Panc1 (cell line): ENCODE data around the gene ARHGEF17. TPM values are rescaled to one million over a fixed set of nuclear protein-coding genes. Genes with fewer than 3 reads are reported as not detected.

Source experiments
- ATAC-seq: fragments of 200-7000 bp; cut with Tn5 transposase; 2 replicates; pipeline ENCODE4 v1.9.1; 2020; ENCODE audit warnings: mild to moderate bottlenecking, moderate library complexity
- BruUV-seq: library from RNA; stranded (reverse); fragments of 400-500 nt; replicated peaks from 2 replicates; lab custom pipeline; 2021; lab: Mats Ljungman, UMichigan
- CTCF ChIA-PET: fragments of 300-600 bp; sonication (Branson Sonifier 250); formaldehyde crosslinking; loops from one replicate; lab custom pipeline; 2022; ENCODE audit warnings: antibody characterized with exemption; lab: Charles Lee
- POLR2A ChIA-PET: fragments of 300-600 bp; sonication (Branson Sonifier 250); formaldehyde crosslinking; loops from one replicate; lab custom pipeline; 2022; ENCODE audit warnings: antibody characterized with exemption; lab: Charles Lee
- DNase-seq: peaks from one replicate; pipeline ENCODE4 v3.0.0-alpha.2; 2010; ENCODE audit warnings: low read depth, low spot score
- H3K27ac ChIP-seq: 2 replicates; pipeline ENCODE4 v1.5.1; 2011; ENCODE audit warnings: mild to moderate bottlenecking, low read length, inconsistent platforms
- H3K27me3 ChIP-seq: fragments of 200-500 bp; sonication (Bioruptor generic); 2 replicates; pipeline ENCODE4 v1.6.0; 2014; ENCODE audit warnings: low read length, inconsistent platforms; ENCODE audit not compliant: control insufficient read depth, insufficient read depth
- H3K36me3 ChIP-seq: fragments of 200-500 bp; sonication (Bioruptor generic); 2 replicates; pipeline ENCODE4 v1.5.1; 2014; ENCODE audit warnings: inconsistent platforms, mild to moderate bottlenecking, low read length, moderate library complexity; ENCODE audit not compliant: control insufficient read depth, insufficient read depth
- H3K4me1 ChIP-seq: 2 replicates; pipeline ENCODE4 v1.5.1; 2011; ENCODE audit warnings: inconsistent platforms, mild to moderate bottlenecking, low read length, moderate library complexity; ENCODE audit not compliant: control insufficient read depth, insufficient read depth
- H3K4me3 ChIP-seq, 2 experiments: 2 replicates each; pipeline ENCODE4 v1.5.1; 2011 to 2012; ENCODE audit warnings: low read depth in 2 of 2, low read length in 2 of 2, mild to moderate bottlenecking in 2 of 2, inconsistent platforms in 1 of 2, moderate library complexity in 1 of 2
- H3K9me3 ChIP-seq: fragments of 200-500 bp; sonication (Bioruptor generic); 2 replicates; pipeline ENCODE4 v1.5.1; 2014; ENCODE audit warnings: low read depth, mild to moderate bottlenecking, inconsistent platforms, low read length, moderate library complexity; ENCODE audit not compliant: control insufficient read depth, insufficient read depth
- CTCF ChIP-seq: fragments of 450-650 bp; IDR thresholded peaks from 2 replicates; pipeline ENCODE4 v1.5.1; 2017; ENCODE audit warnings: mild to moderate bottlenecking
- POLR2AphosphoS5 ChIP-seq: IDR thresholded peaks from 2 replicates; pipeline ENCODE4 v1.6.1; 2012; ENCODE audit warnings: mild to moderate bottlenecking, low read depth, low read length, moderate library complexity
- SIN3A ChIP-seq: IDR thresholded peaks from 2 replicates; pipeline ENCODE4 v1.6.1; 2012; ENCODE audit warnings: low read depth, mild to moderate bottlenecking, low read length, moderate library complexity, borderline replicate concordance; ENCODE audit not compliant: insufficient read depth
- TCF7L2 ChIP-seq: IDR thresholded peaks from 2 replicates; pipeline ENCODE4 v1.6.1; 2011; ENCODE audit warnings: mild to moderate bottlenecking, low read depth, low read length, inconsistent platforms
- in situ Hi-C: cut with HindIII; loops from 2 replicates; pipeline ENCODE4 v1.10.0; 2016; ENCODE audit warnings: low sequenced_read_pairs, low pct_unique_long_range_greater_than_20kb
- intact Hi-C: fragments of 100-400 bp; cut with micrococcal nuclease; formaldehyde crosslinking; loops from one replicate; pipeline ENCODE4 v1.10.0; 2022; ENCODE audit not compliant: unreplicated experiment
- total RNA-seq: library from RNA; stranded (reverse); gene quantifications from one replicate; pipeline ENCODE4 v1.2.1, GENCODE V29; 2021; ENCODE audit not compliant: unreplicated experiment
- TF ChIP-seq, protein P1 (sequence below), 2 experiments: IDR thresholded peaks; 2 replicates each; pipeline ENCODE4 v1.6.1; 2011 to 2012; ENCODE audit warnings: low read depth in 2 of 2, control low read depth in 1 of 2, low read length in 1 of 2, mild to moderate bottlenecking in 1 of 2, moderate library complexity in 1 of 2; ENCODE audit not compliant: insufficient read depth in 1 of 2

The ARHGEF17 gene
- total RNA-seq, 1 experiment from 2014 or later: 43.2 TPM

GRCh38 chr11:73293356-73293936 is 14.6 kb upstream of the ARHGEF17 start:
- POLR2A ChIA-PET: interaction anchor here (0.7 kb wide), 1 partner anchor 7 kb away, joined by 3 read pairs; no protein-coding TSS in a partner anchor
- in situ Hi-C loops: no loop called here
- DNase-seq (no peak), ATAC-seq (no peak)
- Histone ChIP-seq H3K4me1 (peaks cover 12% of the 10 kb centered on the region), H3K4me3 (no peak overlapping the region), H3K27ac (no peak overlapping the region), H3K36me3 (no peaks in the 10 kb centered on the region), H3K27me3 (no peaks in the 10 kb centered on the region), H3K9me3 (no peaks in the 10 kb centered on the region)
- CTCF ChIA-PET: no interaction called here
- intact Hi-C loops: no loop called here
- no TSS peak for BruUV-seq
- TF ChIP-seq CTCF: no peak
- no peak for TF ChIP-seq SIN3A
- no peak for TF ChIP-seq POLR2AphosphoS5
- TF ChIP-seq, protein P1, sequence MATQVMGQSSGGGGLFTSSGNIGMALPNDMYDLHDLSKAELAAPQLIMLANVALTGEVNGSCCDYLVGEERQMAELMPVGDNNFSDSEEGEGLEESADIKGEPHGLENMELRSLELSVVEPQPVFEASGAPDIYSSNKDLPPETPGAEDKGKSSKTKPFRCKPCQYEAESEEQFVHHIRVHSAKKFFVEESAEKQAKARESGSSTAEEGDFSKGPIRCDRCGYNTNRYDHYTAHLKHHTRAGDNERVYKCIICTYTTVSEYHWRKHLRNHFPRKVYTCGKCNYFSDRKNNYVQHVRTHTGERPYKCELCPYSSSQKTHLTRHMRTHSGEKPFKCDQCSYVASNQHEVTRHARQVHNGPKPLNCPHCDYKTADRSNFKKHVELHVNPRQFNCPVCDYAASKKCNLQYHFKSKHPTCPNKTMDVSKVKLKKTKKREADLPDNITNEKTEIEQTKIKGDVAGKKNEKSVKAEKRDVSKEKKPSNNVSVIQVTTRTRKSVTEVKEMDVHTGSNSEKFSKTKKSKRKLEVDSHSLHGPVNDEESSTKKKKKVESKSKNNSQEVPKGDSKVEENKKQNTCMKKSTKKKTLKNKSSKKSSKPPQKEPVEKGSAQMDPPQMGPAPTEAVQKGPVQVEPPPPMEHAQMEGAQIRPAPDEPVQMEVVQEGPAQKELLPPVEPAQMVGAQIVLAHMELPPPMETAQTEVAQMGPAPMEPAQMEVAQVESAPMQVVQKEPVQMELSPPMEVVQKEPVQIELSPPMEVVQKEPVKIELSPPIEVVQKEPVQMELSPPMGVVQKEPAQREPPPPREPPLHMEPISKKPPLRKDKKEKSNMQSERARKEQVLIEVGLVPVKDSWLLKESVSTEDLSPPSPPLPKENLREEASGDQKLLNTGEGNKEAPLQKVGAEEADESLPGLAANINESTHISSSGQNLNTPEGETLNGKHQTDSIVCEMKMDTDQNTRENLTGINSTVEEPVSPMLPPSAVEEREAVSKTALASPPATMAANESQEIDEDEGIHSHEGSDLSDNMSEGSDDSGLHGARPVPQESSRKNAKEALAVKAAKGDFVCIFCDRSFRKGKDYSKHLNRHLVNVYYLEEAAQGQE (IDR thresholded peaks at IDR 0.05; ENCODE audit: insufficient read depth in 1 of 2, low read depth in 2 of 2, low read length in 1 of 2): no peak
- TF ChIP-seq TCF7L2: no peak

DNA sequence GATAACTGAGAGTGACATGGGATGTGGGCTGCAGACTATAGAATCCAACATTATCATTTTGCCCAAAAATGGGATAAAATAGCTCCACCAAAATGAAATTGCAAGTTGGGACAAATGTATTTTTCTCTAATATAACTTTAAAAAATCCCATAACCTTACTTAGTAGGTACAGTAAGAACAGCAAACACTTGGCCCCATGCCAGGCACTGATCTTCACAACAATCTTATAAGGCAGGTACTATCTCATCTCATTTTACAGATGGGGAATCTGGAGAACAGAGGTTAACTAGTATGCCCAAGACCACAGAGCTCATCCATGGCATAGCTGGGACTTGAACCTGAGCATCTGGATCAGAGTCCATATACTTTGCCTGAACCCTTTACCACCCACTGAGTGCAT is 13.5 kb upstream of the ARHGEF17 start:
- ATAC-seq: no peak
- POLR2A ChIA-PET: no interaction called here
- no TSS peak for BruUV-seq

More for the DNA sequence above, 13.5 kb upstream of the ARHGEF17 start:
- Histone ChIP-seq H3K4me3 (no peak overlapping the region), H3K9me3 (no peaks in the 10 kb centered on the region), H3K4me1 (peaks cover 1% of the 10 kb centered on the region; the same call in 1 of the 2 replicates), H3K27ac (no peak overlapping the region), H3K27me3 (no peaks in the 10 kb centered on the region), H3K36me3 (no peaks in the 10 kb centered on the region)
- DNase-seq: no peak
- TF ChIP-seq TCF7L2 (no peak), CTCF (no peak), POLR2AphosphoS5 (no peak), SIN3A (no peak)
- TF ChIP-seq, protein P1 (IDR thresholded peaks at IDR 0.05; ENCODE audit: insufficient read depth in 1 of 2, low read depth in 2 of 2, low read length in 1 of 2): no peak
- in situ Hi-C loops: no loop called here
- intact Hi-C loops: no loop called here
- CTCF ChIA-PET: interaction anchor here (0.9 to 1.4 kb wide), 2 partner anchors 13 to 41 kb away, joined by 5 read pairs; no protein-coding TSS in a partner anchor
